Testis (tissue), 3 donors: ENCODE measurements around the gene TMEM44. TPM values are rescaled to one million over a fixed set of nuclear protein-coding genes. Genes with fewer than 3 reads are reported as not detected.

Source experiments
- DNase-seq: peaks from one replicate; pipeline ENCODE4 v3.0.0-alpha.2; 2019
- H3K27ac ChIP-seq, 2 donors: fragments of 200-600 bp; sonication (generic); one replicate each; pipeline ENCODE4 v1.5.1; 2019
- H3K27me3 ChIP-seq: fragments of 200-600 bp; sonication (generic); one replicate; pipeline ENCODE4 v1.5.1; 2019
- H3K36me3 ChIP-seq: fragments of 200-600 bp; sonication (generic); one replicate; pipeline ENCODE4 v1.5.1; 2017; ENCODE audit warnings: low read depth; ENCODE audit errors: missing control alignments
- H3K4me1 ChIP-seq: fragments of 200-600 bp; sonication (generic); one replicate; pipeline ENCODE4 v1.5.1; 2019
- H3K4me3 ChIP-seq, 2 donors: fragments of 200-600 bp; sonication (generic); one replicate each; pipeline ENCODE4 v1.5.1; 2017 to 2019
- H3K9me3 ChIP-seq: fragments of 200-600 bp; sonication (generic); one replicate; pipeline ENCODE4 v1.5.1; 2017
- POLR2A ChIP-seq: fragments of 450-650 bp; IDR thresholded peaks from one replicate; pipeline ENCODE4 v1.6.1; 2017; ENCODE audit warnings: antibody characterized with exemption, mild to moderate bottlenecking, moderate library complexity
- WGBS, 2 donors: methylation state at CpG; one replicate each; pipeline ENCODE4 v1.1.5; 2018; 5-methylcytosine and 5-hydroxymethylcytosine counted together
- intact Hi-C: fragments of 100-400 bp; cut with DNase I; formaldehyde crosslinking; loops from one replicate; pipeline ENCODE4 v1.15.1; 2023; ENCODE audit warnings: low total_unique reads
- polyA plus RNA-seq: library from polyadenylated mRNA; stranded (reverse); fragments of 350-450 nt; fragmentation: Illumina TruSeq; extraction: RNeasy Lipid Tissue Mini Kit (QIAGEN cat#74804); gene quantifications from one replicate; pipeline ENCODE4 v1.2.3, GENCODE V29; 2014; ENCODE audit warnings: low read depth, low replicate concordance; ENCODE audit not compliant: insufficient read depth
- total RNA-seq, 2 donors: library from RNA; depleted of rRNA; stranded (reverse); fragments of >200 nt; gene quantifications; one replicate each; pipeline ENCODE4 v1.2.3, GENCODE V29; 2016
- TF ChIP-seq, protein P1 (sequence below), 3 experiments: fragments of 450-650 bp in 2 of 3; fragments of 200-600 bp in 1 of 3; sonication (generic) in 1 of 3; IDR thresholded peaks; one replicate each; pipeline ENCODE4 v1.5.1; 2016 to 2019; ENCODE audit warnings: antibody characterized with exemption in 3 of 3, mild to moderate bottlenecking in 2 of 3, moderate library complexity in 1 of 3

Gene TMEM44
- total and polyA plus RNA-seq, 3 donors from 2014 or later = 6.8 to 14.9 (median 10.7) TPM

GRCh38 chr3:194582196-194582905 lies 50.9 kb downstream of the TMEM44 start:
- WGBS, 2 donors = 69 to 77% methylated on average over 19 to 24 of the region's 24 CpGs
- no peaks in the 10 kb centered on the region for H3K9me3 ChIP-seq
- no peak for DNase-seq
- H3K36me3 ChIP-seq = no peaks in the 10 kb centered on the region
- no peak overlapping the region for H3K27ac ChIP-seq
- TF ChIP-seq, protein P1, sequence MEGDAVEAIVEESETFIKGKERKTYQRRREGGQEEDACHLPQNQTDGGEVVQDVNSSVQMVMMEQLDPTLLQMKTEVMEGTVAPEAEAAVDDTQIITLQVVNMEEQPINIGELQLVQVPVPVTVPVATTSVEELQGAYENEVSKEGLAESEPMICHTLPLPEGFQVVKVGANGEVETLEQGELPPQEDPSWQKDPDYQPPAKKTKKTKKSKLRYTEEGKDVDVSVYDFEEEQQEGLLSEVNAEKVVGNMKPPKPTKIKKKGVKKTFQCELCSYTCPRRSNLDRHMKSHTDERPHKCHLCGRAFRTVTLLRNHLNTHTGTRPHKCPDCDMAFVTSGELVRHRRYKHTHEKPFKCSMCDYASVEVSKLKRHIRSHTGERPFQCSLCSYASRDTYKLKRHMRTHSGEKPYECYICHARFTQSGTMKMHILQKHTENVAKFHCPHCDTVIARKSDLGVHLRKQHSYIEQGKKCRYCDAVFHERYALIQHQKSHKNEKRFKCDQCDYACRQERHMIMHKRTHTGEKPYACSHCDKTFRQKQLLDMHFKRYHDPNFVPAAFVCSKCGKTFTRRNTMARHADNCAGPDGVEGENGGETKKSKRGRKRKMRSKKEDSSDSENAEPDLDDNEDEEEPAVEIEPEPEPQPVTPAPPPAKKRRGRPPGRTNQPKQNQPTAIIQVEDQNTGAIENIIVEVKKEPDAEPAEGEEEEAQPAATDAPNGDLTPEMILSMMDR (IDR thresholded peaks at IDR 0.05) = no peak
- no peak for TF ChIP-seq POLR2A
- intact Hi-C loops = no loop called here
- H3K4me1 ChIP-seq = peaks cover 9% of the 10 kb centered on the region
- no peaks in the 10 kb centered on the region for H3K27me3 ChIP-seq
- H3K4me3 ChIP-seq = peak overlapping the region in 1 of 2 donors; percentile 72

GRCh38 chr3:194579091-194579606 lies 54.1 kb downstream of the TMEM44 start:
- no peak overlapping the region for H3K4me3 ChIP-seq
- no peaks in the 10 kb centered on the region for H3K27me3 ChIP-seq
- no peaks in the 10 kb centered on the region for H3K9me3 ChIP-seq
- WGBS, 2 donors = 46 to 52% methylated on average over 8 of the region's 8 CpGs
- no peaks in the 10 kb centered on the region for H3K4me1 ChIP-seq
- intact Hi-C loops = no loop called here
- H3K27ac ChIP-seq = no peak overlapping the region
- H3K36me3 ChIP-seq = no peaks in the 10 kb centered on the region
- peak; percentile 26 for DNase-seq
- TF ChIP-seq, protein P1 (IDR thresholded peaks at IDR 0.05) = no peak
- no peak for TF ChIP-seq POLR2A

DNA sequence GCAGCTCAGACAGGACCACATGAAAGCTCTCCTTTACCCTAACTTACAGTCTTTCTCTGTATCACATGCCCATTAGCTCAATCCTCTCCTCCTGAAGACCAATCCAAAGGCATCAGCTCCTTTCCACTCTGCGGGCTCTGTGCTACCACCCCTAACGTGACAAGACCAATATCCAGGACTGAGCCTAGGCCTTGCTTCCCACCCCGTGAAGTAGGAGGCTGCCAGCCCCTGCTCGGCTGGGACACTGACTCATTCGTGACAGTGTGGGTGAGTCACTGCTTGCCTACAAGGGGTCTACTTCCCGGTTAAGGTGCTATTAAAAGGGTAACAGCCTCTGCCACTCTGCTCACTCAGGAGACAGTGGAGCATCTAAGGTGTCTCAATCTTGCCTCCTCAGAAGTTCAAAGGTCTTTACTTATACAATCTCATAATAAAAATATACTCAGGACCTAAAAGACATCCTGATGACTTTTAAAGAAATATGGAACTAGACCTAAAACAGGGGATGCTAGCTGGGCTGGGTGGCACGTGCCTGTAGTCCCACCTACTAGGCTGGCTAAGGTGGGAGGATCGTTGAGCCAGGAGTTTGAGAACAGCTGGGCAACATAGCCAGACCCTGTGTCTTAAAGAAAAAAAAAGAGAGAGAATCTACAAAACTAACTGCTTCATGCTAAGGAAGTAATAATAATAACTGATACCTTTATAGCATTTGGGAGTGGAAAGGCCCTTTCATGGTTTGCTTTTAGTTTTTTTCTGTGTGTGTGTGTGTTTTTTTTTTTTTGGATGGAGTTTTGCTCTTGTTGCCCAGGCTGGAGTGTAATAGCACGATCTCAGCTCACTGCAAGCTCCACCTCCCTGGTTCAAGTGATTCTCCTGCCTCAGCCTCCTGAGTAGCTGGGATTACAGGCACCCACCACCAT lies 55.0 kb downstream of the TMEM44 start:
- Histone ChIP-seq H3K4me3 (no peak overlapping the region), H3K27me3 (no peaks in the 10 kb centered on the region), H3K9me3 (no peaks in the 10 kb centered on the region), H3K27ac (no peak overlapping the region), H3K36me3 (no peaks in the 10 kb centered on the region), H3K4me1 (no peaks in the 10 kb centered on the region)
- TF ChIP-seq, protein P1 (IDR thresholded peaks at IDR 0.05) = no peak
- no peak for TF ChIP-seq POLR2A
- intact Hi-C loops = no loop called here
- 75% methylated on average over 9 of the region's 9 CpGs for WGBS, 2 donors
- DNase-seq = no peak

DNA sequence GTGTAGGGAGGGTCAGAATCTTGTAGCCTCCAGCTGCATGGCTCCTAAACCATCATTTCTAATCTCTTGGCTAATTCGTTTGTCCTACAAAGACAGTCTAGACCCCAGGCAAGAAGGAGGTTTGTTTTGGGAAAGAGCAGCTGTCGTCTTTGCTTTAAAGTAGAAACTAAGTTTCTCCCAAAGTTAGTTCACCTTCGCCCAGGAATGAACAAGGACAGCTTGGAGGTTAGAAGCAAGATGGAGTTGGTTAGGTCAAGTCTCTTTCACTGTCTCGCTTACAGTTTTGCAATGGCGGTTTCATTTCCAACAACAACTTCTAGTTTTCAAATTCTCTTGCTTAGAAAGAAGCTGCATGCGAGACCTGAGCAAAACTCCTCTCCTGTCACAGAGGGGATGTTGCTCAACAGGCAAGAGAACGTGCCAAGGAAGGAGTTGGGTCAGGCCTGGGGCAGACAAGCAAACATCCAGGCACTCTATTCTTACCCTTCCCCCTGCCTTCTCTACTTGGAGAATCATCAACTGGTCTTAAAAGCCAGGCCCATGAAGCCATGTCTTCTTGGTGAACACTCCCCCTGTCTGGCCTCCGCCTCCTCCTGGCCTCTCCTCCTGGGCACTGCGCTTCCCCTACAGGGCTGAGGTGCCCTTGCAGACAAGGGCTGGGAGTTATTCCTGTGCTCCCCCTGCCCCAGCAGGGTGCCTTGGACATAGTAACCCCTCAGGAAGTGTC lies 57.6 kb downstream of the TMEM44 start:
- WGBS, 2 donors = 89 to 90% methylated on average over 9 of the region's 9 CpGs
- Histone ChIP-seq H3K27me3 (no peaks in the 10 kb centered on the region), H3K4me1 (peaks cover 7% of the 10 kb centered on the region), H3K9me3 (no peaks in the 10 kb centered on the region), H3K27ac (no peak overlapping the region), H3K36me3 (no peaks in the 10 kb centered on the region), H3K4me3 (no peak overlapping the region)
- intact Hi-C loops = no loop called here
- no peak for DNase-seq
- TF ChIP-seq, protein P1 (IDR thresholded peaks at IDR 0.05) = no peak
- no peak for TF ChIP-seq POLR2A
